ENCODE measurements around the gene TMEM183A. TPM values are rescaled to one million over a fixed set of nuclear protein-coding genes. Genes with fewer than 3 reads are reported as not detected.
A peak's percentile ranks its signal among the peaks of the same experiment; 100 is the strongest.

TMEM183A gene
- total RNA-seq, 1 donor from 2014 or later = 24.3 TPM

GRCh38 chr1:203039609-203040512 is 32.7 kb downstream of the TMEM183A start:
- ATAC-seq = no peak

GRCh38 chr1:203040513-203041275 is 33.5 kb downstream of the TMEM183A start:
- ATAC-seq (no peak), DNase-seq (no peak)
- intact Hi-C loops (cut with micrococcal nuclease) = no loop called here

More at GRCh38 chr1:203039609-203040512, 32.7 kb downstream of the TMEM183A start:
- no peak for DNase-seq
- intact Hi-C loops (cut with micrococcal nuclease) = loop anchor here (5.0 kb wide), 1 partner anchor 177 kb away; no protein-coding TSS in a partner anchor

GRCh38 chr1:203041351-203041932 is 34.3 kb downstream of the TMEM183A start:
- DNase-seq = no peak
- no peak for ATAC-seq
- intact Hi-C loops (cut with micrococcal nuclease) = no loop called here

- ATAC-seq = no peak
- intact Hi-C loops (cut with micrococcal nuclease) = no loop called here
These were observed 36.8 kb downstream of the TMEM183A start for GRCh38 chr1:203043830-203044545.

GRCh38 chr1:203044546-203045250 is 37.5 kb downstream of the TMEM183A start:
- DNase-seq = no peak
- intact Hi-C loops (cut with micrococcal nuclease) = no loop called here
- ATAC-seq = no peak

More at GRCh38 chr1:203043830-203044545, 36.8 kb downstream of the TMEM183A start:
- DNase-seq = no peak

- intact Hi-C loops (cut with micrococcal nuclease) = no loop called here
- ATAC-seq (no peak), DNase-seq (no peak)
These were observed 38.2 kb downstream of the TMEM183A start for GRCh38 chr1:203045336-203045735.

- DNase-seq = no peak
- intact Hi-C loops (cut with micrococcal nuclease) = no loop called here
- ATAC-seq = peak; percentile 34
These were observed 38.8 kb downstream of the TMEM183A start for GRCh38 chr1:203045821-203046594.

- peak; percentile 43 for ATAC-seq
- no peak for DNase-seq
- intact Hi-C loops (cut with micrococcal nuclease) = no loop called here
These were observed 39.9 kb downstream of the TMEM183A start for GRCh38 chr1:203046984-203047630.

- ATAC-seq = no peak
- intact Hi-C loops (cut with micrococcal nuclease) = no loop called here
- no peak for DNase-seq
These were observed 40.9 kb downstream of the TMEM183A start for GRCh38 chr1:203048086-203048485.

- ATAC-seq (no peak), DNase-seq (no peak)
- intact Hi-C loops (cut with micrococcal nuclease) = no loop called here
These were observed 41.4 kb downstream of the TMEM183A start for GRCh38 chr1:203048555-203049051.

- no peak for DNase-seq
- ATAC-seq = no peak
- intact Hi-C loops (cut with micrococcal nuclease) = no loop called here
These were observed 41.9 kb downstream of the TMEM183A start for GRCh38 chr1:203049077-203049476.

- no peak for ATAC-seq
- DNase-seq = no peak
- intact Hi-C loops (cut with micrococcal nuclease) = no loop called here
These were observed 42.5 kb downstream of the TMEM183A start for GRCh38 chr1:203049576-203050180.

- ATAC-seq = no peak
- intact Hi-C loops (cut with micrococcal nuclease) = no loop called here
These were observed 43.7 kb downstream of the TMEM183A start for GRCh38 chr1:203050826-203051225.

GRCh38 chr1:203051841-203052324 is 44.7 kb downstream of the TMEM183A start:
- no peak for ATAC-seq
- intact Hi-C loops (cut with micrococcal nuclease) = no loop called here
- DNase-seq = no peak

More at GRCh38 chr1:203050826-203051225, 43.7 kb downstream of the TMEM183A start:
- DNase-seq = no peak

- DNase-seq (no peak), ATAC-seq (no peak)
- intact Hi-C loops (cut with micrococcal nuclease) = no loop called here
These were observed 45.4 kb downstream of the TMEM183A start for GRCh38 chr1:203052601-203053000.

GRCh38 chr1:203054184-203054583 is 47.0 kb downstream of the TMEM183A start:
- intact Hi-C loops (cut with micrococcal nuclease) = no loop called here
- DNase-seq = no peak
- ATAC-seq = no peak

GRCh38 chr1:203054642-203055041 is 47.5 kb downstream of the TMEM183A start:
- DNase-seq (no peak), ATAC-seq (no peak)
- intact Hi-C loops (cut with micrococcal nuclease) = no loop called here

Measured in left ventricle myocardium superior (tissue), 1 donor.